Stomach (tissue), 9 donors: ENCODE measurements around the gene ZDHHC7. TPM values are rescaled to one million over a fixed set of nuclear protein-coding genes. Genes with fewer than 3 reads are reported as not detected.

ENCODE experiments used
- DNase-seq, 2 donors: peaks; one replicate each; pipeline versions ENCODE4 v3.0.0 to v3.0.0-alpha.2; 2013 to 2019
- H3K27ac ChIP-seq, 5 donors: fragments of 200-600 bp in 4 of 5; sonication (generic) in 4 of 5; one replicate each; pipeline ENCODE4 v1.5.1; 2013 to 2019; ENCODE audit warnings: mild to moderate bottlenecking in 1 of 5, moderate library complexity in 1 of 5
- H3K27me3 ChIP-seq, 3 donors: fragments of 200-600 bp; sonication (generic); one replicate each; pipeline ENCODE4 v1.5.1; 2017 to 2019; ENCODE audit warnings: mixed run types in 1 of 3
- H3K36me3 ChIP-seq, 4 donors: fragments of 200-600 bp; sonication (generic); 1 replicate in 3 of 4; 2 replicates in 1 of 4; pipeline ENCODE4 v1.5.1; 2016 to 2019
- H3K4me1 ChIP-seq, 4 donors: fragments of 200-600 bp; sonication (generic); one replicate each; pipeline ENCODE4 v1.5.1; 2016 to 2019
- H3K4me3 ChIP-seq, 4 donors: fragments of 200-600 bp; sonication (generic) in 3 of 4; one replicate each; pipeline ENCODE4 v1.5.1; 2016 to 2019; ENCODE audit warnings: mild to moderate bottlenecking in 1 of 4
- H3K9me3 ChIP-seq, 4 donors: fragments of 200-600 bp; sonication (generic); one replicate each; pipeline ENCODE4 v1.5.1; 2016 to 2019
- EP300 ChIP-seq: sonication (generic); formaldehyde crosslinking; IDR thresholded peaks from one replicate; pipeline ENCODE4 v1.6.1; 2017; ENCODE audit warnings: antibody characterized with exemption
- POLR2A ChIP-seq, 4 donors: fragments of 450-650 bp; IDR thresholded peaks; one replicate each; pipeline ENCODE4 v1.6.1; 2016; ENCODE audit warnings: antibody characterized with exemption in 4 of 4, control low read depth in 2 of 4, mild to moderate bottlenecking in 1 of 4, moderate library complexity in 1 of 4
- POLR2AphosphoS5 ChIP-seq, 3 donors: sonication (generic); formaldehyde crosslinking; IDR thresholded peaks; one replicate each; pipeline ENCODE4 v1.6.1; 2016; ENCODE audit warnings: antibody characterized with exemption in 3 of 3
- WGBS, 5 donors: extraction: QIAGEN DNeasy Blood & Tissue Kit in 3 of 5; methylation state at CpG; one replicate each; pipeline versions ENCODE4 v1.1.5 to v1.1.7; 2013 to 2018; 5-methylcytosine and 5-hydroxymethylcytosine counted together
- intact Hi-C: fragments of 100-400 bp; cut with DNase I; formaldehyde crosslinking; loops from one replicate; pipeline ENCODE4 v1.15.1; 2023; ENCODE audit warnings: low total_unique reads
- polyA plus RNA-seq, 3 donors: library from polyadenylated mRNA; stranded (reverse); fragments of 200-250 nt; gene quantifications; one replicate each; pipeline ENCODE4 v1.2.3, GENCODE V29; 2013
- total RNA-seq, 5 donors: library from RNA; depleted of rRNA; stranded (reverse); fragments of >200 nt; gene quantifications; one replicate each; pipeline versions ENCODE4 v1.1.0 to v1.2.3, GENCODE V29; 2014 to 2016
- TF ChIP-seq, protein P1 (sequence below), 7 experiments: fragments of 450-650 bp in 4 of 7; fragments of 200-600 bp in 3 of 7; sonication (generic) in 3 of 7; IDR thresholded peaks; one replicate each; pipeline ENCODE4 v1.5.1; 2016 to 2019; ENCODE audit warnings: antibody characterized with exemption in 7 of 7, control low read depth in 2 of 7, mild to moderate bottlenecking in 1 of 7
- donor health status: healthy with polysubstance abuse.
- donor health status: Bipolar disorder and iron deficiency.
- donor health status: healthy.

ZDHHC7 gene
- total and polyA plus RNA-seq, 8 donors, result 15.0 to 358 (median 56.2) TPM

DNA sequence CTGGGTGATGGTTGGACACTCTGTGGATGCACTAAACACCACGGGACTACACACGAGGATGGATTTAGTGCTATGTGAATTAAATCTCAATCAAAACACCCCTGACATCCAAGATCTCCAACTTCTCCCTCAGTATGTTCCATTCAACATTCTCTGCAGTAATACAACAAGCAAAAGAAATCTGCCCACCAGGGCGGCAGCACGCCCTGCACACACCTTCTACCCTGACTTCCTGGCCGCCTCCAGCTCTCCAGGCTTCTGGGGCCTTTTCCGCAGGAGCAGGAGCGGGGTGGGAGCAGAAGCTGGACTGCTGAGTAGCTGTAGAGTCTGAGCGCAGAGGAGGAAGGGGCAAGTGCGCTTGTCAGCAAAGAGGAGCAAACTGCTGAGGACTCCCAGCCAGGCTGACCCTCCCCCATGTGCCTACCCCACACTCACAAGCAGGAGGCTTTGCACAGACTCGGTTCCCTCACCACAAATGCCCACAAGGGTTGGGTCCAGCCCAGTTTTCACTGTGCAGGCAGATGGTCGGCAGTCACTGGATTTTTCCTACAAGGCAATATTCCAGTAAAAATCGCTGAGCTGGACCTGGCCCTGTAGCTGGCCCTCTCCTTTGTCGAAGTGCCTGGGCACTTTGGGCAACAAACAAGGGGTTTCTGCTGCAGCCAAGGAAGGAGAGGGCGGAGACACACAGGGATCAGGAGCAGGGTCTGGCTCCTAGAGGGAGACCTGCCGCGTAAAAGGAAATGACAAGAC lies 22.8 kb downstream of the ZDHHC7 start:
- Histone ChIP-seq H3K4me1 (peaks cover 42 to 81% (median 53%) of the 10 kb centered on the region in 4 donors), H3K4me3 (no peak overlapping the region), H3K27me3 (no peaks in the 10 kb centered on the region), H3K9me3 (no peaks in the 10 kb centered on the region), H3K36me3 (peaks cover 35 to 75% (median 56%) of the 10 kb centered on the region in 4 donors), H3K27ac (peak overlapping the region in 1 of 5 donors; percentile 3)
- TF ChIP-seq EP300 (no peak), POLR2AphosphoS5 (IDR thresholded peaks at IDR 0.05) (no peak), POLR2A (IDR thresholded peaks at IDR 0.05) (no peak)
- TF ChIP-seq, protein P1, sequence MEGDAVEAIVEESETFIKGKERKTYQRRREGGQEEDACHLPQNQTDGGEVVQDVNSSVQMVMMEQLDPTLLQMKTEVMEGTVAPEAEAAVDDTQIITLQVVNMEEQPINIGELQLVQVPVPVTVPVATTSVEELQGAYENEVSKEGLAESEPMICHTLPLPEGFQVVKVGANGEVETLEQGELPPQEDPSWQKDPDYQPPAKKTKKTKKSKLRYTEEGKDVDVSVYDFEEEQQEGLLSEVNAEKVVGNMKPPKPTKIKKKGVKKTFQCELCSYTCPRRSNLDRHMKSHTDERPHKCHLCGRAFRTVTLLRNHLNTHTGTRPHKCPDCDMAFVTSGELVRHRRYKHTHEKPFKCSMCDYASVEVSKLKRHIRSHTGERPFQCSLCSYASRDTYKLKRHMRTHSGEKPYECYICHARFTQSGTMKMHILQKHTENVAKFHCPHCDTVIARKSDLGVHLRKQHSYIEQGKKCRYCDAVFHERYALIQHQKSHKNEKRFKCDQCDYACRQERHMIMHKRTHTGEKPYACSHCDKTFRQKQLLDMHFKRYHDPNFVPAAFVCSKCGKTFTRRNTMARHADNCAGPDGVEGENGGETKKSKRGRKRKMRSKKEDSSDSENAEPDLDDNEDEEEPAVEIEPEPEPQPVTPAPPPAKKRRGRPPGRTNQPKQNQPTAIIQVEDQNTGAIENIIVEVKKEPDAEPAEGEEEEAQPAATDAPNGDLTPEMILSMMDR (IDR thresholded peaks at IDR 0.05), result no peak
- intact Hi-C loops, result no loop called here
- WGBS, 5 donors, result 85 to 91% (median 87%) methylated on average over 15 to 16 of the region's 16 CpGs
- DNase-seq, result no peak

DNA sequence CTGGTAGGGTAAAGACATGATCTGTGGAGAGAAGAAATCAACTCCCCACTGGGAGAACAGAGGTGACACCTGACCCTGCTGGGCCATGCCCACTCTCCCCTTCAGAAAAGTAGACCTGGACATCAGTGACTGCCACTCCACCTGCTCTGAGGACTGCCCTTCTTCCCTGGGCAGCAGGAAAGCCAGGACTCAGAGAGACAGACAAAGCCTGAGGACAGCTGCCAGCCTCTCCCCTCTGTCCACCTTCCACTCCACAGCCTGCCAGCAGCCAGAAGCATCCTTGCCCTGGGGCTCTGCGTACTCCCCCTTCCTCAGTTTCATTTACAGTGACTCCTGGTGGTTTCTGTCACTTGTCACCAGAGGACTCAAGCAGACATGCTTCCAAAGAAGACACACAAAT lies 24.5 kb downstream of the ZDHHC7 start:
- WGBS, 5 donors, result 95 to 100% (median 100%) methylated on average over 1 of the region's 1 CpG
- peak overlapping the region in 4 of 5 donors; percentile 52 to 86 (median 80) for H3K27ac ChIP-seq
- no peak overlapping the region for H3K4me3 ChIP-seq
- intact Hi-C loops, result no loop called here
- no peaks in the 10 kb centered on the region for H3K27me3 ChIP-seq
- DNase-seq, result no peak
- no peaks in the 10 kb centered on the region for H3K9me3 ChIP-seq
- no peak for TF ChIP-seq EP300
- no peak for TF ChIP-seq POLR2AphosphoS5 (IDR thresholded peaks at IDR 0.05)
- TF ChIP-seq POLR2A (IDR thresholded peaks at IDR 0.05), result no peak
- TF ChIP-seq, protein P1 (IDR thresholded peaks at IDR 0.05), result no peak
- peaks cover 33 to 86% (median 64%) of the 10 kb centered on the region in 4 donors for H3K36me3 ChIP-seq
- peaks cover 39 to 81% (median 52%) of the 10 kb centered on the region in 4 donors for H3K4me1 ChIP-seq

DNA sequence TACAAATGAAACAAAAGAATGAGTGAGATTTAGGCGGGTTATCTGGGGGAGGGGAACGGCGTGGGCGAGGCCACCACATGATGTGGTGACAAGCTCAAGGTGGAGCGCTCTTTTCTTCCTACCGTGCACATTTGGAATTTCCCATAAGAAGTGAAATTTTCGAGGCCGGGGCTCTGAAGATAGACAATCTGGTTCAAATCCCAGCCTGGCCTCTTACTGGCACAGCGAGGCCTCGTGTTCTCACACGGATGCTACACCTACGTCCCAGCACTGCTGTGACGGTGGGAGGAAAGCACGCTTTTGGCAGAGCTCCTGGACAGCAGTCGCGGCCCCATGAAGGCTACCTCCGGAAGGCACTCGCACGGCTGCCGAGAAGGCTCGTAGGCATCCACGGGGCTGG lies 25.2 kb downstream of the ZDHHC7 start:
- peak; percentile 45 to 75 for DNase-seq
- Histone ChIP-seq H3K4me3 (no peak overlapping the region), H3K36me3 (peaks cover 40 to 88% (median 68%) of the 10 kb centered on the region in 4 donors), H3K27me3 (no peaks in the 10 kb centered on the region), H3K9me3 (no peaks in the 10 kb centered on the region), H3K4me1 (peaks cover 37 to 81% (median 54%) of the 10 kb centered on the region in 4 donors), H3K27ac (peak overlapping the region; percentile 40 to 86 (median 80))
- intact Hi-C loops, result no loop called here
- WGBS, 5 donors, result 36 to 65% (median 53%) methylated on average over 21 to 22 of the region's 22 CpGs
- TF ChIP-seq POLR2AphosphoS5 (IDR thresholded peaks at IDR 0.05) (peak in 2 of 3 donors; percentile 30 to 52), EP300 (no peak)

- Histone ChIP-seq H3K4me3 (no peak overlapping the region), H3K27ac (peak overlapping the region; percentile 5 to 86 (median 80)), H3K9me3 (no peaks in the 10 kb centered on the region), H3K36me3 (peaks cover 46 to 88% (median 69%) of the 10 kb centered on the region in 4 donors), H3K4me1 (peaks cover 44 to 81% (median 62%) of the 10 kb centered on the region in 4 donors), H3K27me3 (no peaks in the 10 kb centered on the region)
- TF ChIP-seq POLR2A (IDR thresholded peaks at IDR 0.05), result no peak
- TF ChIP-seq EP300, result no peak
- TF ChIP-seq, protein P1 (IDR thresholded peaks at IDR 0.05), result no peak
- TF ChIP-seq POLR2AphosphoS5 (IDR thresholded peaks at IDR 0.05), result no peak
- 70 to 75% (median 72%) methylated on average over 15 of the region's 15 CpGs for WGBS, 5 donors
- DNase-seq, result no peak
- intact Hi-C loops, result no loop called here
These were observed 26.0 kb downstream of the ZDHHC7 start for GRCh38 chr16:84985079-84986065.
